ENCODE measurements around the gene KIF26B.

KIF26B gene

DNA sequence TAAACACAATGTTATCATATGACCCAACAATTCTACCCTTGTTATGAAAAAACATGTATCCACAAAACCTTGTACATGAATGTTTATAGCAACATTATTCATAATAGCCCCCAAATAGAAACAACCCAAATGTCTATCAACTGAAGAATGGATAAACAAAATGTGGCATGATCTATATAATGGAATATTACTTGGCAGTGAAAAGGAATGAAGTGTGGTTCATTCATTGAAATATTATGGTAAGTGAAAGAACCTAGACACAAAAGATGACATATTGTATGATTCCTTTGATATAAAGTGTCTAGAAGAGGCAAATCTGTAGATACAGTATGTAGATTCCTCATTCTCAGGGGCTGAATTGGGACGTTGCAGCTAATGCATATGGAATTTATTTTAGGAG is 151.2 kb downstream of the KIF26B start:
- Histone ChIP-seq H3K79me2 (ENCODE audit: insufficient read depth, low read length) (no peaks in the 10 kb centered on the region), H3K4me1 (ENCODE audit: insufficient read depth, low read length, severe bottlenecking) (no peaks in the 10 kb centered on the region), H3K27me3 (ENCODE audit: insufficient read depth, low read length) (no peaks in the 10 kb centered on the region), H3K4me3 (ENCODE audit: low read depth, low read length, poor library complexity, severe bottlenecking) (no peak overlapping the region), H4K20me1 (ENCODE audit: insufficient read depth, low read length) (no peaks in the 10 kb centered on the region), H3K27ac (ENCODE audit: low read depth, low read length, poor library complexity, severe bottlenecking) (no peak overlapping the region), H3K9me2 (ENCODE audit: low read depth, low read length) (no peaks in the 10 kb centered on the region), H3K36me3 (ENCODE audit: insufficient read depth, low read length) (no peaks in the 10 kb centered on the region), H3K9me3 (ENCODE audit: low read length) (no peaks in the 10 kb centered on the region), H3K9ac (ENCODE audit: low read length) (no peak overlapping the region), H3K4me2 (ENCODE audit: low read length) (no peak overlapping the region), H3F3A (ENCODE audit: insufficient read depth, low read length) (no peaks in the 10 kb centered on the region), H2AFZ (ENCODE audit: low read length) (no peak overlapping the region)
- TF ChIP-seq, protein P1, sequence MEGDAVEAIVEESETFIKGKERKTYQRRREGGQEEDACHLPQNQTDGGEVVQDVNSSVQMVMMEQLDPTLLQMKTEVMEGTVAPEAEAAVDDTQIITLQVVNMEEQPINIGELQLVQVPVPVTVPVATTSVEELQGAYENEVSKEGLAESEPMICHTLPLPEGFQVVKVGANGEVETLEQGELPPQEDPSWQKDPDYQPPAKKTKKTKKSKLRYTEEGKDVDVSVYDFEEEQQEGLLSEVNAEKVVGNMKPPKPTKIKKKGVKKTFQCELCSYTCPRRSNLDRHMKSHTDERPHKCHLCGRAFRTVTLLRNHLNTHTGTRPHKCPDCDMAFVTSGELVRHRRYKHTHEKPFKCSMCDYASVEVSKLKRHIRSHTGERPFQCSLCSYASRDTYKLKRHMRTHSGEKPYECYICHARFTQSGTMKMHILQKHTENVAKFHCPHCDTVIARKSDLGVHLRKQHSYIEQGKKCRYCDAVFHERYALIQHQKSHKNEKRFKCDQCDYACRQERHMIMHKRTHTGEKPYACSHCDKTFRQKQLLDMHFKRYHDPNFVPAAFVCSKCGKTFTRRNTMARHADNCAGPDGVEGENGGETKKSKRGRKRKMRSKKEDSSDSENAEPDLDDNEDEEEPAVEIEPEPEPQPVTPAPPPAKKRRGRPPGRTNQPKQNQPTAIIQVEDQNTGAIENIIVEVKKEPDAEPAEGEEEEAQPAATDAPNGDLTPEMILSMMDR (IDR thresholded peaks at IDR 0.05; ENCODE audit: low read length) = no peak
- TF ChIP-seq EZH2 (IDR thresholded peaks at IDR 0.05; ENCODE audit: borderline replicate concordance, low read length) = no peak

DNA sequence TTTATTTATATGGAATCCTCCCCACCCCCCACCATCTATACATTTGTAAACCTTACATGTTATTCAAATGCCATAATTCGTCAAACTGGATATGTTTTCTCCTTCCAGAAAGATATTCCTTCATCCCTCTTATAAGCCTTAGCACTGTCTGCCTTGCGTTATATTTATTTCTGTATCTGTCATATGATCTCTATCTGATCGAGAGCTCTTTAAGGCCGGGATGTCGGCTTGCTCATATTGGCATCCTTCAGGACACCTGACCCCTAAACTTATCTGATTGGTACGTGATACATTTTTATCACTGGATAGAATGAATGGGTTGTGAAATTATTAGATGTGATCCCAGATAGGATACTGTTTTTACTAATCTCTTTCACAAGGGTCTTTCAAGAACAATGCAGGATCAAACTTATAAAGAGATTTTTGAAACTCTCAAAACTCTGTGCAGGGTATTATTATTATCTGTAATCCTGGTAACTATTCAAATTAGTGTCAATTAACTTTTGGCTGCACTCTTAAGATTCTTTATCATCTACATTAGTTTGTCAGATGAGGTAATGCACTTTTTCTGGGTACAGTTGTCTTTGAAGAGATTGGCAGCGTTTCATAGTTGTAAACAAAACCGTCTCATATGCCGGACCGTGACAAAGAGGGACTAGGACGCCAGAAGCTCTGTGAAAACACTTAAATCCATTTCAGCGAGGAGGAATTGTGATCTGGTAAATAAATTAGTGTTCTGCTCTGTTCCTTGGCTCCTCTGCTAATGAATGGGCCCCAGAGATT is 152.0 kb downstream of the KIF26B start:
- Histone ChIP-seq H3K9me2 (ENCODE audit: low read depth, low read length) (no peaks in the 10 kb centered on the region), H3K4me1 (ENCODE audit: insufficient read depth, low read length, severe bottlenecking) (no peaks in the 10 kb centered on the region), H3K4me3 (ENCODE audit: low read depth, low read length, poor library complexity, severe bottlenecking) (no peak overlapping the region), H4K20me1 (ENCODE audit: insufficient read depth, low read length) (no peaks in the 10 kb centered on the region), H3K9ac (ENCODE audit: low read length) (no peak overlapping the region), H3F3A (ENCODE audit: insufficient read depth, low read length) (no peaks in the 10 kb centered on the region), H3K36me3 (ENCODE audit: insufficient read depth, low read length) (no peaks in the 10 kb centered on the region), H3K27ac (ENCODE audit: low read depth, low read length, poor library complexity, severe bottlenecking) (no peak overlapping the region), H3K27me3 (ENCODE audit: insufficient read depth, low read length) (no peaks in the 10 kb centered on the region), H3K79me2 (ENCODE audit: insufficient read depth, low read length) (no peaks in the 10 kb centered on the region), H3K9me3 (ENCODE audit: low read length) (no peaks in the 10 kb centered on the region), H2AFZ (ENCODE audit: low read length) (no peak overlapping the region), H3K4me2 (ENCODE audit: low read length) (no peak overlapping the region)
- TF ChIP-seq, protein P1 (IDR thresholded peaks at IDR 0.05; ENCODE audit: low read length) = no peak
- no peak for TF ChIP-seq EZH2 (IDR thresholded peaks at IDR 0.05; ENCODE audit: borderline replicate concordance, low read length)

DNA sequence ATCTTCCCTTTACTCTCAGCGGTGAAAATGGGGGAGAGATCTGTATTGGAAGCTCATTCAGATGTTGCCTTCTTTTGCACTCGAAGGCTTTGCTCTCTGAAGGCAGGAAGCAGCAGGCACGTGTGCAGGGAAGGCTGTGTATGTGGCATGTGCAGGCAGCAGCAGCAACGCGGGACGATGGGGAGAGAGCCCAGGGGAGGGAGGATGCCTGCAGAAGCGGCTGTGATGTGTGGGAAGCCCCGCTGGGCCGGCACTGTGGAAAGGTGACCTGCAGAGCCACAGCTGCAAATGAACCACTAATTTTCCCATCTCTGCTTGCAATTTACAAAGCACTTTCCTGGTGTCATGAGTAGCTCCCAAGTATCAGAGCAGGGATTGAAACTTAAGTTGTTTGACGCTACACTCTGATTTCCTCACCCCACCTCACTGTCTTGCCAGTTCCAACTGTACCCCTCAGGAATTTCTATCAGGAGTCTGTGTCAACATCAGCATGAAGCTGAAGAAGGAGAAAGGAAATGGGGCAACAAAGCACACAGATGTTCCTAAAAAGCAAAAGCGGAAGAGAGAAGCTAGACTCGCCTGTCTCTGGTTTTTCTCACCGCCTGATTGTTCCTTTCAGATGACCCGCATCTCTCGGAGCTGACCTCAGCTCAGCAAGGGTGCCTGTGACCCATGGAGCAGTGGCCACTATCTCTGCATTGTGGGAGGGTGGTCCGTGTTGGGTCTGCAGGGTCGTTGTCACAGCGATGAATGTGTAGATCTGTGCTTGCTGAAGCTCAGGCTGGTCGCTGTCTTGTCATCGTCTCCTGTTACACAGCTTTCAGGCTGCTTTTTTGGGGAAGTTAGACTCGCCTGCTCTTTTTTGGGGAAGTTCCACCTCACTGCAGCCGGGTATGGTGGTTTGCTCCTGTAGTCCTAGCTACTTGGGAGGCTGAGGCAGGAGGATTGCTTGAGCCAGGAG is 156.1 kb downstream of the KIF26B start:
- Histone ChIP-seq H3K27ac (ENCODE audit: low read depth, low read length, poor library complexity, severe bottlenecking) (no peak overlapping the region), H3F3A (ENCODE audit: insufficient read depth, low read length) (no peaks in the 10 kb centered on the region), H3K36me3 (ENCODE audit: insufficient read depth, low read length) (no peaks in the 10 kb centered on the region), H2AFZ (ENCODE audit: low read length) (no peak overlapping the region), H3K9me3 (ENCODE audit: low read length) (no peaks in the 10 kb centered on the region), H4K20me1 (ENCODE audit: insufficient read depth, low read length) (no peaks in the 10 kb centered on the region), H3K4me2 (ENCODE audit: low read length) (no peak overlapping the region), H3K79me2 (ENCODE audit: insufficient read depth, low read length) (no peaks in the 10 kb centered on the region), H3K27me3 (ENCODE audit: insufficient read depth, low read length) (no peaks in the 10 kb centered on the region), H3K9ac (ENCODE audit: low read length) (no peak overlapping the region), H3K4me1 (ENCODE audit: insufficient read depth, low read length, severe bottlenecking) (no peaks in the 10 kb centered on the region), H3K4me3 (ENCODE audit: low read depth, low read length, poor library complexity, severe bottlenecking) (no peak overlapping the region), H3K9me2 (ENCODE audit: low read depth, low read length) (no peaks in the 10 kb centered on the region)
- no peak for TF ChIP-seq EZH2 (IDR thresholded peaks at IDR 0.05; ENCODE audit: borderline replicate concordance, low read length)
- TF ChIP-seq, protein P1 (IDR thresholded peaks at IDR 0.05; ENCODE audit: low read length) = no peak
